SJCRH30 (cell line): Measurements from ENCODE around the gene N4BP2L1. TPM values are rescaled to one million over a fixed set of nuclear protein-coding genes. Genes with fewer than 3 reads are reported as not detected.

Experiments used
- DNase-seq, 2 experiments: peaks; one replicate each; pipeline ENCODE4 v3.0.0-alpha.2; 2015 to 2020
- H3K27ac ChIP-seq: fragments of 250-450 bp; sonication (Bioruptor Pico); 2 replicates; pipeline ENCODE4 v1.5.1; 2020; ENCODE audit warnings: mild to moderate bottlenecking, moderate library complexity
- H3K27me3 ChIP-seq: fragments of 250-450 bp; sonication (Bioruptor Pico); 2 replicates; pipeline ENCODE4 v1.5.1; 2020; ENCODE audit warnings: mild to moderate bottlenecking, moderate library complexity
- H3K36me3 ChIP-seq: fragments of 250-450 bp; sonication (Bioruptor Pico); 2 replicates; pipeline ENCODE4 v1.5.1; 2020; ENCODE audit warnings: mild to moderate bottlenecking, moderate library complexity
- H3K4me1 ChIP-seq: fragments of 250-450 bp; sonication (Bioruptor Pico); 2 replicates; pipeline ENCODE4 v1.5.1; 2020; ENCODE audit warnings: mild to moderate bottlenecking, moderate library complexity
- H3K4me3 ChIP-seq: fragments of 250-450 bp; sonication (Bioruptor Pico); 2 replicates; pipeline ENCODE4 v1.5.1; 2020; ENCODE audit warnings: mild to moderate bottlenecking, moderate library complexity
- H3K9me3 ChIP-seq: fragments of 250-450 bp; sonication (Bioruptor Pico); replicated peaks from 2 replicates; pipeline ENCODE4 v1.5.1; 2020; ENCODE audit warnings: mild to moderate bottlenecking, moderate library complexity
- total RNA-seq: library from RNA; depleted of rRNA; stranded (reverse); fragments of >200 nt; shearing (Covaris generic); gene quantifications from 2 replicates; pipeline ENCODE4 v1.2.3, GENCODE V29; 2014; rRNA removed

The N4BP2L1 gene
- 6.3 and 10.4 TPM in 2 replicates for total RNA-seq

DNA sequence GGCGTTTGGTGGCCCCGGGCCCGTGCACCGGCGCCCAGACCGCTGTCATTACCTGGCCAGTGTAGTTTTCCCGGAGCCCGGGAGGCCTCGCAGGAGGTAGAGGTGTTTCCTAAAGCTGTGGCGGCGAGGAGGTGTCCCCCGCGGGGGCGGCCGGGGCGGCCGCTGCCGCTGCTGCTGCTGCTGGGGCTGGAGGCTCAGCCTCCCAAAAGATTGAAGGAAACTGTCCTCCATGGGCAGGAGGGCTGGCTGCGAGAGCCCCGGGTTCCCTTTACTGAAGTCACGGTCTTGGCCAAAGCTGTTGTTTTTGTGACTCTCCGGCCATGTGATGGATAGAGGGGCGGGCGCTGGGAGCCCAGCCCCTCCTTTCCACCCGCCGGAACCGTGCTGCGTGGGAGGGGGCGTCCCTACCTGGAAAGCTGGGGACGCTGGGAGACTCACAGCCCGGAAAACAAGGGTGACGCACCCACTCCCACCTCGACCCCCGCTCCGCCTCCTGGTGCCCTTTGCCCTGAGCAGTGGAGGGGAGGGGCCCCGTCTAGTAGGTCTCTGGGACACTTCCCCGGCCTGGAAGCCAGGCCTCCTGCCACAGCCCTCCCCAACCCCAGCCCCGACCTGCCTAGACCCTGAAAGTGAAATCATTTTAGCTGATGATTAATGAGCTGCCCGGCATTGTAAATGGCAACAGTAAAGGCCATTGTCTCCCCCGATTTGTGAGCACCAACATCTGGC, at the start of gene N4BP2L1:
Gene N4BP2L1, minus strand, starts transcription at position 279 of the 729 bp plus-strand sequence. Its CDS starts 48 bp downstream, at position 231.
- Histone ChIP-seq H3K4me3 (peak within 1 kb of the TSS; percentile 91), H3K36me3 (no peaks in the 10 kb centered on the region), H3K27me3 (no peaks in the 10 kb centered on the region), H3K4me1 (peaks cover 13% of the 10 kb centered on the region; the same call in 1 of the 2 replicates), H3K9me3 (no peaks in the 10 kb centered on the region), H3K27ac (peak within 1 kb of the TSS; percentile 56)
- peak; percentile 72 to 76 for DNase-seq

DNA sequence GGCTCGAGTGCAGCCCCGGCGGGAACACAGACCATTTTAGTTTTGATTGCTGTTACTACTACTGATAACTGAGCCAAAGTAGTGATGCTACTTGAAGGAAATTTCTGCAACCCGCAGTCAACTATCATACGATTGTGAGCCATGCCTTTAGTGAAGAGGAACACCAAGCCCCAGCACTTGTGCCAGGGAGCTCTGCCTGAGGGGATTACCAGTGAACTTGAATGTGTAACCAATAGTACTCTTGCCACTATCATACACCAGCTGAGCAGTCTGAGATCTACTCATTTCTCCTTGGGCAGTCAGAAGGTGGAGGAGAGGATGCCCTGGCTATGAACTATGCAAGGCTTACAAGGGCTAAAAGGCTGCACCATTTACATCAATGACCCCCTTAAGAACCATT, 49.0 kb upstream of the N4BP2L1 start:
- Histone ChIP-seq H3K36me3 (no peaks in the 10 kb centered on the region), H3K27ac (no peak overlapping the region), H3K4me3 (no peak overlapping the region), H3K27me3 (no peaks in the 10 kb centered on the region), H3K4me1 (no peaks in the 10 kb centered on the region), H3K9me3 (no peaks in the 10 kb centered on the region)
- no peak for DNase-seq

DNA sequence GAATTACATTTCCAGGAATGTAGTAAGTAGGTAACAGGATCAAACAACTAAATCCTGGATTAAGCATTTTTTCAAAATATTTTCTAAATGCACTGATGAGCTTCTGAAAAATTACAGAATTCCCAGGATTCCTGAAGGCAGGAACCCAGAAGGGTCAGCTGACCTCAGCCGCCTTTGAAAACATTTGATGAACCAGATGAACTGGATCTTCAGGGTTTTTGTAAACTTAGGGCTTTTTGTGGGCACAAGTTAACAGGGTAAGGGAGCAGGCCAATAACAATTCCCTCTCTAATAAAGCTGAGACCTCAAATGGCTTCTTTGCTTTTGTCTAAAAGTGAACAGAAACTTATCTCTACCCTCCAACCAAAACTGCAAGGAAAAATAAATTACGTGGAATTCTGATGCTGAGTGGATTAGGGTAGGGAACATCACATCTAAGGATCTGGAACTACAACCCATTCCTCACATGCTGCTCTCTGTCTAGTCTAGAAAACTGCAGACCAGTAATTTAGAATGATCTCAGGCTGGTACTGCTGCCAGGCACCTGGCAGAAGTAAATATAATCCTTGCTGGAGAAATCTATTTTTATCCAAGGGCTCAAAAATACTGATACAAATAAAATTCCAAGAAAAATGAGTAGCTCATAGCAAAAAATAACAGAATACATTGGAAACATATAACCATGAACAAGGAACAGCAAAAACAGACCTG, 48.2 kb upstream of the N4BP2L1 start:
- H3K9me3 ChIP-seq = no peaks in the 10 kb centered on the region
- H3K4me3 ChIP-seq = no peak overlapping the region
- H3K36me3 ChIP-seq = no peaks in the 10 kb centered on the region
- DNase-seq = no peak
- H3K4me1 ChIP-seq = no peaks in the 10 kb centered on the region
- no peak overlapping the region for H3K27ac ChIP-seq
- H3K27me3 ChIP-seq = no peaks in the 10 kb centered on the region

DNA sequence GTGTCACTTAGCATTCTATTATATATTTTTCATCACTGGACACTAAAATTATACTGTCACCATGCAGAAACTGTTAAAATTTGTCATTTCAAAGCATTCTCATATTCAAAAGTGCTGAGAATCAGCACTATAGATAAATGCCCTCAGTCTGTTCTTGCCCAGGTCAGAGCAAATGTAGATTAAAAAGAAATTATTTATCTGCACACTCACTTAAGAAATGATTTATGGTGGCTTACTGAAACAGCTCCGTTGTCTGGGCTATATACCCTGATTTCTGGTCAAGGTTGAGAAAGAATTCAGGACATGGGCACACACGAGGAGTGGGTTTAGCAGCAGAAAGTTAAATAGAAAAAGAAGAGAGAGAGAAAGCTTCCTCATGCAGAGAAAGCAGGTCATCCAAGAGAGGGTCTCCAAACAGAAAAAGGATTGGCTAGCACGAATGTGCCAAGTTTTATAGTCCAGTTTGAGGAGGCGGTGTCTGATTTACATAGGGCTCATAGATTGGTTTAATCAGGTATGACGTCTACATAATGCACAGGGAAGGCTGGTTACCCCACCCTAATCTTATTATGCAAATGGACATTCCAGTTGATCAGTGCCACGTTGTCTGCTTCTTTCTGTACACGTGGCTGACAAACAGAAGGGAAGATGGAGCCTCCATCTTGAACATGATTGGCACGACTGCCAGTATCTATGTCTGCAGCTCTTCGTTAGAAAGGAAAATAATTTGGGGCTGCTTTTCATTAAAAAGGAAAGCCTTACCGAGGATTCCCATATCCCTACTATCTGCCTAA, 47.3 kb upstream of the N4BP2L1 start:
- no peak overlapping the region for H3K4me3 ChIP-seq
- no peaks in the 10 kb centered on the region for H3K36me3 ChIP-seq
- H3K27me3 ChIP-seq = no peaks in the 10 kb centered on the region
- DNase-seq = no peak
- H3K27ac ChIP-seq = no peak overlapping the region
- no peaks in the 10 kb centered on the region for H3K4me1 ChIP-seq
- no peaks in the 10 kb centered on the region for H3K9me3 ChIP-seq

DNA sequence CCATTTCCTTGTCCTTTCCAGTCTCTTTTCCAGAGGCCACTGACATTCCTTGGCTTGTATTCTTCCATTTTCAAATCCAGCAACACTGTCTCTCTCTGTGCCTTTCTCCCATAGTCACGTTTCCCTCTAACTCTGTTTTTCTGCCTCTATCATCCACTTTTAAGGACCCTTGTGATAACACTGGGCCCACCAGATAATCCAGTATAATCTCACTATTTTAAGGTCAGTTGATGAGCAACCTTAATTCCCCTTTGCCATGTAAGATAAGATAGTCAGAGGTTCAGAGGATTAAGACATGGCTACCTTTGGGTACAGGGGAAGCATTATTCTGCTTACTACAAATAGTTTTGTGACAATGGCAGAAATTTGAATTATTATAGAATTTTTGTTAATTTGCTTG, 45.7 kb upstream of the N4BP2L1 start:
- no peak overlapping the region for H3K4me3 ChIP-seq
- no peaks in the 10 kb centered on the region for H3K4me1 ChIP-seq
- no peaks in the 10 kb centered on the region for H3K9me3 ChIP-seq
- H3K36me3 ChIP-seq = no peaks in the 10 kb centered on the region
- no peak overlapping the region for H3K27ac ChIP-seq
- no peak for DNase-seq
- H3K27me3 ChIP-seq = no peaks in the 10 kb centered on the region

DNA sequence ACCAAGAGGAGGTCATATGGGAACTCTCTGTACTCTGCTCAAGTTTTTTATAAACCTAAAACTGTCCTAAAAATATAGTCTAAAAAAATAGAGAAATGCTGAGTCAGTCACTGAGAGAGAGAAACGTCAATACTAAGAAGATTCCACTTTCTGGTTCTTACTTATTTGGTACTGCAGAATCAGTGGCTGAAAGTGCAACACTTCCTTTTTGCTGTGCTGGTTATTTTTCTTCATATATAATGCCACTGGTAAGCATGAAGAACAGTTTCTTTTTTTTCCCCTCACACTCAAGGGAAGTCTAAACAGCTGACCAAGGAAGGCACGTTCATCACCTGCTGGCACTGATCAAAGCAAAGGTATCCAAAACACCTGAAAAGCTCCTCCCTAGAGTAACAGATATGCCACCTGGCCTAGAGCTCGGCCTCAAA, 44.3 kb upstream of the N4BP2L1 start:
- Histone ChIP-seq H3K4me1 (no peaks in the 10 kb centered on the region), H3K4me3 (no peak overlapping the region), H3K9me3 (no peaks in the 10 kb centered on the region), H3K36me3 (no peaks in the 10 kb centered on the region), H3K27me3 (no peaks in the 10 kb centered on the region), H3K27ac (no peak overlapping the region)
- DNase-seq = no peak

DNA sequence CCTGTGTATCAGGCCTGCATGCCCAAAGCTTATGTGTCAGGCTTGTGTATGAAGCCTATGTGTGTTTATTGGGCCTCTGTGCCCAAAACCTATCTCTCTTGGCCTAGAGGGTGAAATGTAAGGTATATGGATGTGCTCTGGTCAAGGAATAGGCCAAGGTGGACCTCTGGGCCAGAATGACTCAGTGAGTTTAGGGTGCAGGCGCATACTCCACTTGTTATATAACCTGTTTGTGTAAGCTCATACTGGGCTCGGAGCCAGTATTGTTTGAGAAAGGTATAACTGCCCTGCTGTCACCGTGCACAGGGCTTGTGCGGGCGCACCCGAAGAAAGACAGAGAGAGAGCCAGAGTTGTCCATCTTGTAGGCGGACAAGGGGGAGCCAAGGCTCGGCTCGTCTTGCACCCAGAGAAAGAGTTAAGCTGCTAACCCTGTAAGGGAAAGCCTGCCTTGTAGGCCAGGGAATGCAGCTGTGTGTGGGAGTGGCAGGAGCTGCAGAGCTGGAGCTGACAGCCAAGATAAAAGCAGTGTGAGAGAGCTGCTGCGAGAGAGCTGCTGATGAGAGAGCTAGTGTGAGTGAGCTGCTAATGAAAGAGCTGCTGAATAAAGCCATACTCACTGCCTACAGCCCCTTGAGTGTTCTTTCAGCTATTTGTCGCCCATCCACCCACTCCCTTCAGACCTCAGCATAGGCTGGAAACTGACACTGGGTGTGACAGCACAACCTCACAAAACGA, 43.4 kb upstream of the N4BP2L1 start:
- no peak overlapping the region for H3K27ac ChIP-seq
- H3K4me1 ChIP-seq = no peaks in the 10 kb centered on the region
- no peaks in the 10 kb centered on the region for H3K36me3 ChIP-seq
- H3K27me3 ChIP-seq = no peaks in the 10 kb centered on the region
- DNase-seq = no peak
- no peaks in the 10 kb centered on the region for H3K9me3 ChIP-seq
- no peak overlapping the region for H3K4me3 ChIP-seq

DNA sequence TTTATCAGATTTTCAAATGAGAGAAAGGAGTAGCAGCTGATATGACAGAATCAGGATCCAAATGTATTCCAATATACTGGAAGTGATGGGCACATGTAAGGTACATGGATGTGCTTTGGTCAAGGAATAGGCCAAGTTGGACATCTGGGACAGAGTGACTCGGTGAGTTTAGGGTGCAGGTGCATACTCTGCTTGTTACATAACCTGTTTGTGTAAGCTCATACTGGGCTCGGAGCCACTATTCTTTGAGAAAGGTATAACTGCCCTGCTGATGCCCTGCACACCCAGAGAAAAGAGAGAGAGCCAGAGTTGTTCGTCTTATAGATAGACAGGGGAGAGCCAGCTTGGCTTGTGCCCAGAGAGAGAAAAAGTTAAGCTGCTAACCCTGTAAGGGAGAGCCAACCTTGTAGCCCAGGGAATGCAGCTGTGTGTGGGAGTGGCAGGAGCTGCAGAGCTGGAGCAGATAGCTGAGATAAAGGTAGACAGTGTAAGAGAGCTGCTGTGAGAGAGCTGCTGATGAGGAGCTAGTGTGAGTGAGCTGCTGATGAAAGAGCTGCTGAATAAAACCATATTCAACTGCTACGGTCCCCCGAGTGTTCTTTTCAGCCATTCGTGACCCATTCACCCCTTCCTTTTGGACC, 40.7 kb upstream of the N4BP2L1 start:
- Histone ChIP-seq H3K27me3 (no peaks in the 10 kb centered on the region), H3K27ac (no peak overlapping the region), H3K36me3 (no peaks in the 10 kb centered on the region), H3K4me3 (no peak overlapping the region), H3K9me3 (no peaks in the 10 kb centered on the region), H3K4me1 (no peaks in the 10 kb centered on the region)
- DNase-seq = no peak

DNA sequence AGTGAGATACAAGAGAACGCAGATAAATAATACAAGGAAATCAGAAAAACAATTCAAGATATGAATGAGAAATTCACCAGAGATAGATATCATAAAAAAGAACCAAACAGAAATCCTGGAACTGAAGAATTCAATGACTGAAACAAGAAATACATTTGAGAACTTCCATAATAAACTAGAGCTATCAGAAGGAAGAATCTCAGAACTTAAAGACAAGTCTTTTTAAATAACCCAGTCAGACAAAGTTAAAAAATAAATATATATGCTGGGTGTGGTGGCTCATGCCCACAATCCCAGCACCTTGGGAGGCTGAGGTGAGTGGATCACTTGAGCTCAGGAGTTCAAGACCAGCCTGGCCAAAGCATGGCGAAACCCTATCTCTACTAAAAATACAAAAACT, 28.7 kb upstream of the N4BP2L1 start:
- DNase-seq = no peak
- Histone ChIP-seq H3K4me3 (no peak overlapping the region), H3K27ac (no peak overlapping the region), H3K36me3 (no peaks in the 10 kb centered on the region; the same call in 1 of the 2 replicates), H3K27me3 (no peaks in the 10 kb centered on the region), H3K9me3 (peaks cover 11% of the 10 kb centered on the region; the same call in 1 of the 2 replicates), H3K4me1 (no peaks in the 10 kb centered on the region)

DNA sequence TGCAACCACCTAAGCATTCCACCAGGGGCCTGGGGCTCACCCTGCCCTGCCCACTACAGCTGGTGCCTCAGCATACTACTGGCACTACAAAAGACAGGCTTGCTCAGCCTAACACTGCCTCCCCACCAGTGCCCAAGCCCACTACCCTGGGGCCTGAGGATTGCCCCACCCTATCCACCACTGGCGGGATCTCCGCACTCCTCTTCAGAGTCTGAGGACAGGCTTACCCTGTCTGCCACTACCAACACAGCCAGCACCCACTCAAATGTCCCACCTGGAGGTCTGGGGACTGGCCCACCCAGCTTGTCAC, 27.6 kb upstream of the N4BP2L1 start:
- Histone ChIP-seq H3K27ac (no peak overlapping the region), H3K4me3 (no peak overlapping the region), H3K4me1 (no peaks in the 10 kb centered on the region), H3K9me3 (peaks cover 9% of the 10 kb centered on the region; the same call in 1 of the 2 replicates), H3K27me3 (no peaks in the 10 kb centered on the region), H3K36me3 (no peaks in the 10 kb centered on the region; the same call in 1 of the 2 replicates)
- no peak for DNase-seq

DNA sequence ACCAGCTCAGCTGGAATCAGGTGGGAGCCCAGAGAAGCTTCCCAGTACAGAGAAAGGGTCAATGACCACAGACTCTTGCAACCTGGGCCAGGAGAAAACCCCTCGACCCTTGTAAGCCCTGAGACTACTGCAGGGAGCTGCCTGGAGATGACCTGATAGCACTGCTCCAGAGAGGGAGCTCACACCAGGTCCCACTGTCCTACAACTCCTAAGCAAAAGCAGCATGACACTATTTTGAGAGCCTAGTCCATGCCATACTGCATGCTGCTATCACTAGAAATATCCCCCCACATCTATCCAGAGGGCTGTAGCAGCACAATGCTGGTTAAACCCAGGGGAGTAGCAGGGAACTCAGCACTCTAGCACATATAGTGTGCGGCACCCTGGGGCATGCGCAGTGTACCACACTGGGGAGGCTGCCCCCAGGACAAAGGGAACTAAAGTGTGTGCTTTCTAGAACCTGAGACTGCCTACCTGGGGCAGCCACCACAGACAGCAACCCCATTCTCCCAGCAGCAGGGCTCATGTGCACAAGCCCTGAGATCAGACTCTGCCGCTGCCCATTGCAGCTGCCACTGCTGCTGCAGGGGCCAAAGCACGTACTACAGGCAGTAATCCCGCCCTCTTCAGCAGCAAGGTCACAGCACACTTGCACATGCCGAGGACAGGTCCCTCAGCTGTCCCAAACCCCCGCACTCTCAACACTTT, 27.1 kb upstream of the N4BP2L1 start:
- Histone ChIP-seq H3K27me3 (no peaks in the 10 kb centered on the region), H3K27ac (no peak overlapping the region), H3K4me3 (no peak overlapping the region), H3K36me3 (no peaks in the 10 kb centered on the region; the same call in 1 of the 2 replicates), H3K4me1 (no peaks in the 10 kb centered on the region), H3K9me3 (peaks cover 8% of the 10 kb centered on the region; the same call in 1 of the 2 replicates)
- DNase-seq = no peak

DNA sequence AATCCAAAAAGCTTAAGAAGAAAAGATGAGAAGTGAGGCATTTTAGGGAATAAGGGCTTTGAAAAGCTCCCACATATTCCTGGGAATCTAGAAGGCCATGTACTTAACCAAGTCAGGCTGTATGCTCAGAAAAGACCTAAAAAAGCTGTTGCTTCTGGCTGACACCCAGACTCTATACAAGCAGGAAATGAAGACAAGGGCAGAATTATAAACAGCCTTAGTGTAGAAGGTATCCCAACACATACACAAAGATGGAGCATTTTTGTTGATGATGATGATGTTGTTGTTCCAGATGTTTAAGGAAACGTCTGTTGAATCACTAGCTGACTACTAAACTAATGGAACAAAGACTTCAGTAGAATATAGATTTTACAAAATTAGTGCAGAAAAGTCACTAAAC, 26.1 kb upstream of the N4BP2L1 start:
- H3K27me3 ChIP-seq = no peaks in the 10 kb centered on the region
- H3K4me3 ChIP-seq = no peak overlapping the region
- no peak overlapping the region for H3K27ac ChIP-seq
- peaks cover 8% of the 10 kb centered on the region; the same call in 1 of the 2 replicates for H3K9me3 ChIP-seq
- no peaks in the 10 kb centered on the region; the same call in 1 of the 2 replicates for H3K36me3 ChIP-seq
- H3K4me1 ChIP-seq = no peaks in the 10 kb centered on the region
- no peak for DNase-seq

DNA sequence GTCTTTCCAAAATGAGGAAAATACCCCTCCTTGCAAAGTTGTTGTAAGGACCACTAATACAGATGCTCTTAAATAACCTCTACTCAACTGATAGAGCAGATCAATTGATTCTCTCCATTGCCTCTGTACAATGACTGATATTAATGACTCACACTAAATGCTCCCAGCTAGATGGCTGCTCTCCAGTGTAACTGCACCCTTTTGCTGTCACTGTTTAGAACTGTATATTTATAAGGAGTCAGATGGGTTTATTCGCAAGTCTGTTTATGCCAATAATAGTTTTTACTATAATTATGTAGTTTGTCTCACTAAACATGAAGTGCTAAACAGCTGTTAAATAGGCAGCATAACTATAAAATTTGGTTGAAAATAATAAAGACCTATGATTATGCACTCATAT, 21.0 kb upstream of the N4BP2L1 start:
- H3K4me3 ChIP-seq = no peak overlapping the region
- no peak for DNase-seq
- H3K4me1 ChIP-seq = no peaks in the 10 kb centered on the region
- H3K9me3 ChIP-seq = no peaks in the 10 kb centered on the region
- H3K27ac ChIP-seq = no peak overlapping the region
- H3K27me3 ChIP-seq = no peaks in the 10 kb centered on the region
- no peaks in the 10 kb centered on the region for H3K36me3 ChIP-seq
